MCF 10A (cell line): ENCODE results near the gene PTPRE. TPM values are rescaled to one million over a fixed set of nuclear protein-coding genes. Genes with fewer than 3 reads are reported as not detected.

ENCODE experiments used
- BruUV-seq: library from RNA; stranded (reverse); fragments of 400-500 nt; replicated peaks from 2 replicates; lab custom pipeline; 2021; lab: Mats Ljungman, UMichigan
- CTCF ChIA-PET: fragments of 300-600 bp; sonication (Branson Sonifier 250); formaldehyde crosslinking; extraction: SDS; loops from one replicate; lab custom pipeline; 2021; ENCODE audit warnings: antibody characterized with exemption, inconsistent platforms; lab: Yijun Ruan, JAX
- POLR2A ChIA-PET: fragments of 300-600, 350-650 bp; sonication (Branson Sonifier 250); formaldehyde crosslinking; extraction: SDS; loops from one replicate; lab custom pipeline; 2020; ENCODE audit warnings: antibody characterized with exemption, inconsistent platforms; lab: Yijun Ruan, JAX
- DNase-seq: peaks from one replicate; pipeline ENCODE4 v3.0.0-alpha.2; 2018; ENCODE audit not compliant: unreplicated experiment
- H3K27ac Mint-ChIP-seq: one replicate; pipeline ENCODE4 v1.8.0; 2022; ENCODE audit warnings: mild to moderate bottlenecking, low read depth, mixed read lengths; ENCODE audit not compliant: unreplicated experiment
- H3K27me3 Mint-ChIP-seq: one replicate; pipeline ENCODE4 v1.8.0; 2022; ENCODE audit warnings: mixed read lengths; ENCODE audit not compliant: insufficient read depth, unreplicated experiment
- H3K36me3 Mint-ChIP-seq: one replicate; pipeline ENCODE4 v1.8.0; 2022; ENCODE audit warnings: mild to moderate bottlenecking, moderate library complexity, mixed read lengths; ENCODE audit not compliant: insufficient read depth, unreplicated experiment
- H3K4me1 Mint-ChIP-seq: one replicate; pipeline ENCODE4 v1.8.0; 2022; ENCODE audit warnings: mixed read lengths; ENCODE audit not compliant: insufficient read depth, unreplicated experiment
- H3K4me3 Mint-ChIP-seq: one replicate; pipeline ENCODE4 v1.8.0; 2022; ENCODE audit warnings: mild to moderate bottlenecking, moderate library complexity, mixed read lengths; ENCODE audit not compliant: unreplicated experiment
- H3K9me3 Mint-ChIP-seq: one replicate; pipeline ENCODE4 v1.8.0; 2022; ENCODE audit warnings: mixed read lengths; ENCODE audit not compliant: unreplicated experiment
- intact Hi-C: fragments of 100-400 bp; cut with micrococcal nuclease; formaldehyde crosslinking; loops from 2 replicates; pipeline ENCODE4 v1.14.1; 2022
- total RNA-seq: library from RNA; stranded (reverse); gene quantifications from 2 replicates; pipeline ENCODE4 v1.2.3, GENCODE V29; 2022
- TF ChIP-seq, protein P1 (sequence below): fragments of 200-600 bp; IDR thresholded peaks from one replicate; pipeline ENCODE4 v1.8.0; 2022; ENCODE audit warnings: antibody characterized with exemption, mild to moderate bottlenecking; ENCODE audit not compliant: unreplicated experiment

The PTPRE gene
- total RNA-seq, 1 experiment from 2014 or later, result 34.6 TPM

DNA sequence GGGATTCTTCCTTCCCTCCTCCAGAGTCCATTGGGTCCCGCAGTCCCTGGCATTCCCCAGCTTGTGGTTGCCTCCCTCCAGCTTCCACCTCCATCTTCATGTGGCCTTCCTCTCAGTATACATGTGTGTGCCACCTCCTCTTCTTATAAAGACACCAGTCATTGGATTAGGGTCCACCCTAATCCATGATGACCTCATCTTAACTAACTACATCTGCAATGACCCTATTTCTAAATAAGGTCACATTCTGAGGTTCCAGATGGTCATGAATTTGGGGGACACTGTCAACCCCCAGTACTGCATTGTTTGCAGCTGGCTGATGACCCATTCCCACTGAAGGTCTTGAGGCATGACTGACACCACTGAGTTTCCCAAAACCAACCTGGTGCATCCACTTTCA, 99.0 kb downstream of the PTPRE start:
- intact Hi-C loops, result no loop called here
- no TSS peak for BruUV-seq
- ChIA-PET CTCF (interaction anchor here (3.1 to 11.3 kb wide), 2 partner anchors 30 to 99 kb away, joined by 10 to 260 read pairs; partner anchors contain the start of gene PTPRE), POLR2A (interaction anchor here (0.6 kb wide), 1 partner anchor 9 kb away, joined by 3 read pairs; no protein-coding TSS in a partner anchor)
- Mint-ChIP-seq H3K4me1 (peaks cover 5% of the 10 kb centered on the region), H3K36me3 (no peaks in the 10 kb centered on the region), H3K27ac (no peak overlapping the region), H3K9me3 (no peaks in the 10 kb centered on the region), H3K4me3 (no peak overlapping the region), H3K27me3 (no peaks in the 10 kb centered on the region)
- TF ChIP-seq, protein P1, sequence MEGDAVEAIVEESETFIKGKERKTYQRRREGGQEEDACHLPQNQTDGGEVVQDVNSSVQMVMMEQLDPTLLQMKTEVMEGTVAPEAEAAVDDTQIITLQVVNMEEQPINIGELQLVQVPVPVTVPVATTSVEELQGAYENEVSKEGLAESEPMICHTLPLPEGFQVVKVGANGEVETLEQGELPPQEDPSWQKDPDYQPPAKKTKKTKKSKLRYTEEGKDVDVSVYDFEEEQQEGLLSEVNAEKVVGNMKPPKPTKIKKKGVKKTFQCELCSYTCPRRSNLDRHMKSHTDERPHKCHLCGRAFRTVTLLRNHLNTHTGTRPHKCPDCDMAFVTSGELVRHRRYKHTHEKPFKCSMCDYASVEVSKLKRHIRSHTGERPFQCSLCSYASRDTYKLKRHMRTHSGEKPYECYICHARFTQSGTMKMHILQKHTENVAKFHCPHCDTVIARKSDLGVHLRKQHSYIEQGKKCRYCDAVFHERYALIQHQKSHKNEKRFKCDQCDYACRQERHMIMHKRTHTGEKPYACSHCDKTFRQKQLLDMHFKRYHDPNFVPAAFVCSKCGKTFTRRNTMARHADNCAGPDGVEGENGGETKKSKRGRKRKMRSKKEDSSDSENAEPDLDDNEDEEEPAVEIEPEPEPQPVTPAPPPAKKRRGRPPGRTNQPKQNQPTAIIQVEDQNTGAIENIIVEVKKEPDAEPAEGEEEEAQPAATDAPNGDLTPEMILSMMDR, result no peak
- DNase-seq, result no peak

DNA sequence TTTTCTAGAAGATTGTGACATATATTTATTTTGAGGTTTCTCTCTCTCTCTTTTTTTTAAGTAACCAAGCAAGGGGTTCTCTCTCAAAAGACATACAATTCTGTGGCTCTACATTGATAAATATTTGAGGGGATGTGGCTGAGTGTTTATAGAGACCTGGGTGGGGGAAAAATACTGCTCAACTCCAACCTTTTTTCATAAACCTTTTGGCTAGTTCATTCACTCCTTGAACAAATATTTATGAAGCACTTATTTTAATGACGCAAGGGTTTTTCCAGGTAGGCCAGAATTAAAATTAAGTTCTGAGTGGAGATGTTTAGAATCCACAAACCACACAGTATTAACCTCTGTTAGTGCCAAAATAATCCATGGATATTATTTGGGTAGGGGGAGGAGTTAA, 100.2 kb downstream of the PTPRE start:
- no peak overlapping the region for H3K4me3 Mint-ChIP-seq
- H3K27ac Mint-ChIP-seq, result no peak overlapping the region
- no peaks in the 10 kb centered on the region for H3K27me3 Mint-ChIP-seq
- no peak for DNase-seq
- BruUV-seq, result no TSS peak
- POLR2A ChIA-PET, result interaction anchor here (0.9 kb wide), 1 partner anchor 8 kb away, joined by 3 read pairs; no protein-coding TSS in a partner anchor
- no peaks in the 10 kb centered on the region for H3K36me3 Mint-ChIP-seq
- TF ChIP-seq, protein P1, result no peak
- peaks cover 9% of the 10 kb centered on the region for H3K4me1 Mint-ChIP-seq
- CTCF ChIA-PET, result interaction anchor here (0.9 to 11.3 kb wide), 5 partner anchors 26 to 100 kb away, joined by 3 to 260 read pairs (median 6); partner anchors contain the start of gene PTPRE
- intact Hi-C loops, result no loop called here
- H3K9me3 Mint-ChIP-seq, result no peaks in the 10 kb centered on the region

DNA sequence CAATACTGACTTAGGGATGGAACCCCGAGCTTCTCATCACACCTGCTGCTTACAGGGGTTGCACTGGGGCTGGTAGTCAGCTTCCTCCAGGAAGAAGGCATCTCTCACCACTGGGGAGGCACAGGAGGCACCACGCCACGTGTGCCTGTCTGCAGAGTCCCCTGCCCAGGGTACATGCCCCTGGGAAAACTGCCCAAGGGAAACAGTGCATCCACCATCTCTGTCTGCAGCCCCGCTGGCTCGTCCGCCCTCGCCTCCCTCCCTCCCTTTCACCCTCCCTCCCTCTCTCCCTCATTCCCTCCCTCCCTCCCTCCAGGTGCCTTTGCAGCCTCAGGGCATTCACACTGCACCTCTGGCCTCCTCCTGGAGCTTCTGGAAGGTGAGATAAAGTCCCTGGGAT, 101.1 kb downstream of the PTPRE start:
- Mint-ChIP-seq H3K4me3 (no peak overlapping the region), H3K4me1 (peaks cover 9% of the 10 kb centered on the region), H3K9me3 (no peaks in the 10 kb centered on the region), H3K27me3 (no peaks in the 10 kb centered on the region), H3K27ac (no peak overlapping the region), H3K36me3 (no peaks in the 10 kb centered on the region)
- DNase-seq, result no peak
- intact Hi-C loops, result no loop called here
- ChIA-PET POLR2A (interaction anchor here (0.9 kb wide), 1 partner anchor 9 kb away, joined by 3 read pairs; no protein-coding TSS in a partner anchor), CTCF (interaction anchor here (0.7 to 11.3 kb wide), 6 partner anchors 27 to 101 kb away, joined by 3 to 260 read pairs (median 5); partner anchors contain the start of gene PTPRE)
- no TSS peak for BruUV-seq
- TF ChIP-seq, protein P1, result no peak

DNA sequence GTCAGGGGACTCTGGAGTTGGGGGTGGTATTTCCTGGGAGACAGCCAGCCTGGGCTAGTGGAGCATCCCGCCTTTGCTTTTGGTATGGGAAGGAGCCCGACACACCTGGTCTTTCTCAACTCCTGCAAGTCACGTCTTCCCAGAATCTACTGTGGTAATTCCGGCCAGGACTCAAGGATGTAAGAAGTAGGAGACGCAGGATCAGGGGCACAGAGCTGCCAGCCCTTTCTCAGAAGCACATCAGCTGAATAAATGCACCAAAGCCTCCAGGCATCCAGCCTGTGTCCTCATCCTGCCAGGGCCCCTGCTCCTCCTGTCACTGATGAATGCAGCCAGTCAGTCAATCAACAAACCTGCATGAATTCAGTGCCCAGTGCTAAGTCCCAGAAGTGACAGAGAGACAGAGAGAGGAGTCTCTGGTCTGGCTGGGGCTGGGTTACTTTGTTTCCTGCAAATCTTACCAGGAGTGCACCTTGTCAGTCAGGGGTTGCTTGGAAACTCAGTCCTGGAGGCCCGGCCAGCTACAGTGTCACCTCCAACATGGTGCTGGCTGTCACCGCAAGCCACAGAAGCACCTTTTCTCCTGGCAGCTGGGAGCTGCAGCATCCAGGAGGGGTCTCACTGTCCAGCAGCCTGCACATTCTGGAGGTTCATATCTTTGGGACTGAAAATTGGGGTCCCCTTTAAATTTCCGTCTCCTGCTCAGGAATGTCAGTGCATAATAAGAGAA, 101.8 kb downstream of the PTPRE start:
- Mint-ChIP-seq H3K9me3 (no peaks in the 10 kb centered on the region), H3K4me3 (no peak overlapping the region), H3K36me3 (no peaks in the 10 kb centered on the region), H3K27ac (no peak overlapping the region), H3K27me3 (no peaks in the 10 kb centered on the region), H3K4me1 (peaks cover 9% of the 10 kb centered on the region)
- TF ChIP-seq, protein P1, result no peak
- no TSS peak for BruUV-seq
- ChIA-PET CTCF (interaction anchor here (0.7 to 11.3 kb wide), 11 partner anchors 10 to 142 kb away, joined by 3 to 260 read pairs (median 6); partner anchors contain the start of gene PTPRE), POLR2A (interaction anchor here (1.7 kb wide), 1 partner anchor 102 kb away, joined by 5 read pairs; the partner anchor contains the start of gene PTPRE)
- no peak for DNase-seq
- intact Hi-C loops, result no loop called here
